GM11168 (cell line): ENCODE results near the gene TGFB1I1.

Experiments used
- in situ Hi-C: fragments of 300-500 bp; cut with MboI; formaldehyde crosslinking; loops from one replicate; pipeline ENCODE4 v1.12.0; 2022; ENCODE audit warnings: low sequenced_read_pairs; ENCODE audit not compliant: unreplicated experiment

TGFB1I1 gene

DNA sequence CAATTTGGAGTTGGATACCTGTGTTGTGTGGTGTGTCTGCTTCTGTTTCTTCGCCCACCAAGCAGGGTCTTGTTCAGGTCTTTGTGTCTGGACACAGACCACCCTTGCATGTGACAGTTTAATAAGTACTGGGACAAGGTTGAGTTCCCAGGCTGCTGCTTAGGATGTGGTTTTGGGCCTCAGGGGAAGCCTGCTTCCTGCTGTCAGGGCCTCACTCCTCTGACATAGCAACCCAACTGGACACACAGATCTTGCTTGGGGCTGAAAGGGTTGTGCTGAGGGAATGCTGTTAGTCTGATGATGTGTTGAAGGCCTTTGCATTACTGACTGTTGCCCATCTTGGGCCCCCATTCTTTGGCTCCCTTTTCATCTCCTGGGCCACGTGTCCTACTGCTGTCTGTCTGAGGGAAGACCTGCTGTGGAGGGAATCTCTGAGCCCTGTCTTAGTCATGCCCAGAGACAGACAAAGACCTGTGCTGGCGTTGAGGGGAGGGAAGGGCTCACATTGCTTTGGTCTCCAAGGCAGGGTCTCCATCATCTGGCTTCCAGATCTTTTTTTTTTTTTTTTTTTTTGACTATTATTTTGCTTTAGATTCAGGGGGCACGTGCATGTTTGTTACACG is 4.7 kb upstream of the TGFB1I1 start:
- in situ Hi-C loops = no loop called here

DNA sequence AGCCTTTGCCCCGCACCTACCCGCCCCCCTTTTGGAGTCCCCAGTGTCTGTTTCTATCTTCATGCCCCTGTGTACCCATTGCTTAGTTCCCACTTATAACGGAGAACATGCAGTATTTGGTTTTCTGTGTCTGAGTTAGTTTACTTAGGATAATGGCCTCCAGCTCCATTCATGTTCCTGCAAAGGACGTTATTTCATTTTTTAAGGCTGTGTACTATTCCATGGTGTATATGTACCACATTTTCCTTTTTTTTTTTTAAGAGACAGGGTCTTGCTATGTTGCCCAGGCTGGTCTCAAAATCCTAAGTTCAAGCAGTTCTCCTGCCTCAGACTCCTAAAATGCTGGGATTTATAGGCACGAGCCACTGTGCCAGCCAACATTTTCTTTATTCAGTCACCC is 4.1 kb upstream of the TGFB1I1 start:
- in situ Hi-C loops = no loop called here

DNA sequence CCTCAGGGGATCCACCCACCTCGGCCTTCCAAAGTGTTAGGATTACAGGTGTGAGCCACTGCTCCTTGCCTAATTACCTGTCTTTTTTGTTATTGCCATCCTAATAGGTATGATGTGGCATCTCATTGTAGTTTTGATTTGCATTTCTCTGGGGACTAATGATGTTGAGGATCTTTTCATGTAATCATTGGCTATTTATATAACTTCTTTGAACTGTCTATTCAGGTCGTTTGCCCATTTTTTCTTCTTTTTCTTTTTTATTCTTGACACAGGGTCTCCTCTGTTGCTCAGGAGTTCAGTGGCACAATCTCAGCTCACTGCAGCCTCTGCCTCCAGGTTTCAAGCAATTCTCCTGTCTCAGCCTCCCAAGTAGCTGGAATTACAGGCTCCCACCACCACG is 1.3 kb upstream of the TGFB1I1 start:
- in situ Hi-C loops = no loop called here

DNA sequence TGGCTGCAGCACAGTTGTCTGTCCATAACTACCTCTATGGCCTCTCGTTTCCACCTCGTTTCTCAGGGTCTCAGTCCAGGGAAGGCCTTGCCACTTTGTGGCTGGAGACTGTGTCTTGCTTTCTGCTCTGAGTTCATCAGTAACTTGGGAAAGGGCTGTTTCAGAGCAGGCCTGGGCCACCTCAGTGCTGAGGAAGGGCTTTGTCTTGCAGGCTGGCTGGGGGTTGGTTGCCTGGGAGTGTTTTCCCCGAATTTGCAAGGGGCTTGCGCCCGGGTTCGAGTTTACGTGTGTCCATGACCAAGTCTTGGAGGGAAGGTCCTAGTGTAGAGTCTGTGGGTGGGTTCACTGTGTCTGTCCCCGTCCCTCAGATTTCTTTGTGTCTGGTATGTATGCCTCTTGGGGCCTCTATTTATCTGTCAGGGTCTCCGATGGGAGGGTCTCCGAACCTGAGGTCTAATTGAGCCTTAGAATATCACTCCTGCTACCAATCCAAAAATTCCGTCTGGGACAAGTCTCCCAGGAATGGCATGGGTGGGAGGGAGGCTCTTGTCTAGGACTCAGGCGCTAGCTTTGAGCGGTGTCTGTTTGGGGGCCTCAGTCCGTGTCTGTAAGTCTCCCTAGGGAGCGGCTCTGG is 594 bp upstream of the TGFB1I1 start:
- in situ Hi-C loops = no loop called here

DNA sequence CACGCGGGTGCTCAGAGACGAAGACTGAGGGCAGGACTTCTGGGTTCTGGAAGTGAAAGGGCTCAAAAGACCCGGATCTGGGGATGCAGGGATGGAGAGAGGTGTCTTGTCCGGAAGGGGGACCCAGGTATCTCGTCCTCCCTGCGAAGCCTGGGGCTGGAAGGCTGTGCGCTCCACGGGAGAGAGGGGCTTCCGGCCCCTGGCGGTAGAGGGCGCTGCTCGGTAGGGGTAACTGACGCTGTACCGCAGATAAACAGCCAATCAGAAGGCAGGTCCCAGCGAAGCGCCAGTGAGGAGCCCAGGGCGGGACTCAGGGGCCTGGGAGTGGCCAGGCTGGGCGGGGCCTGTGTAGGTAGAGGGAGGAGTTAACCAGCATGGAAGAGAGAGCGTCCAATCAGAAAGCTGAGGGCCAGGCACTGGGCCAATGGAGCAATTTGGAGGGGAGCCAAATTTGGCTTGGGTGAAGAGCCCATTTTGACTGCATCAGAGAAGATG is 804 bp downstream of the TGFB1I1 start:
- in situ Hi-C loops = no loop called here

DNA sequence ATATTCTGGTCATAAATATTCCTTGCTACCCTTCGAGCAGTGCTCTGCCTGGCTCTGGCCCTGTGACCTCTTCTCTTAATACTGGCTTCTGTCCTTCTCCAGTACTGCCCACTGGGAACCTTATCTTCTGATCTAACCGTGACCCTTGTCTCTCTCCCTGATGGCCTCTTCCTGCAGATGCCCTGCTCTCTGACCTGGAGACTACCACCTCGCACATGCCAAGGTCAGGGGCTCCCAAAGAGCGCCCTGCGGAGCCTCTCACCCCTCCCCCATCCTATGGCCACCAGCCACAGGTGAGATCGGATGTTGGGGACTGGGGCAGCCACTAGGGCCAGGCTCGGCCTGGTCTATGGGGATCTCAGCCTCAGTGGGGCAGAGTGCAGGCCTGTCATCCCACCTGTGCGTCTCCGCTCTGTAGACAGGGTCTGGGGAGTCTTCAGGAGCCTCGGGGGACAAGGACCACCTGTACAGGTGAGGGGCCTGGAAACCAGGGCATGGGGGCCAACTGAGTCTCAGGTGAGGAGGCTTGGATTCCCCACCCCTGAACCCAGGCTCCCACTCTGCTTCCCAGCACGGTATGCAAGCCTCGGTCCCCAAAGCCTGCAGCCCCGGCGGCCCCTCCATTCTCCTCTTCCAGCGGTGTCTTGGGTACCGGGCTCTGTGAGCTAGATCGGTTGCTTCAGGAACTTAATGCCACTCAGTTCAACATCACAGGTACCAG is 1.5 kb downstream of the TGFB1I1 start:
- in situ Hi-C loops = no loop called here

DNA sequence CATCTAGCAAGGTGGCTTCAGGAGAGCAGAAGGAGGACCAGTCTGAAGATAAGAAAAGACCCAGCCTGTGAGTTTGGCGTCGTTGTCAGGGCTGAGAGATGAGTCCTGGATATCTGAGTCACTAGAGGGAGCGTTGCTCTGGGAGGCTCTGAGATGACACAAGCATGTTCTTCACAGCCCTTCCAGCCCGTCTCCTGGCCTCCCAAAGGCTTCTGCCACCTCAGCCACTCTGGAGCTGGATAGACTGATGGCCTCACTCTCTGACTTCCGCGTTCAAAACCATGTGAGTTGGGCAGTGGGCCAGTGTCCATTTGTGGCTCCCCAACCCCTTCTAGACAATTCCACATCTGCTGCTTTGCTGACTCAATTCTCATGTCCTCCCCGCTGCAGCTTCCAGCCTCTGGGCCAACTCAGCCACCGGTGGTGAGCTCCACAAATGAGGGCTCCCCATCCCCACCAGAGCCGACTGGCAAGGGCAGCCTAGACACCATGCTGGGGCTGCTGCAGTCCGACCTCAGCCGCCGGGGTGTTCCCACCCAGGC is 2.3 kb downstream of the TGFB1I1 start:
- in situ Hi-C loops = no loop called here

DNA sequence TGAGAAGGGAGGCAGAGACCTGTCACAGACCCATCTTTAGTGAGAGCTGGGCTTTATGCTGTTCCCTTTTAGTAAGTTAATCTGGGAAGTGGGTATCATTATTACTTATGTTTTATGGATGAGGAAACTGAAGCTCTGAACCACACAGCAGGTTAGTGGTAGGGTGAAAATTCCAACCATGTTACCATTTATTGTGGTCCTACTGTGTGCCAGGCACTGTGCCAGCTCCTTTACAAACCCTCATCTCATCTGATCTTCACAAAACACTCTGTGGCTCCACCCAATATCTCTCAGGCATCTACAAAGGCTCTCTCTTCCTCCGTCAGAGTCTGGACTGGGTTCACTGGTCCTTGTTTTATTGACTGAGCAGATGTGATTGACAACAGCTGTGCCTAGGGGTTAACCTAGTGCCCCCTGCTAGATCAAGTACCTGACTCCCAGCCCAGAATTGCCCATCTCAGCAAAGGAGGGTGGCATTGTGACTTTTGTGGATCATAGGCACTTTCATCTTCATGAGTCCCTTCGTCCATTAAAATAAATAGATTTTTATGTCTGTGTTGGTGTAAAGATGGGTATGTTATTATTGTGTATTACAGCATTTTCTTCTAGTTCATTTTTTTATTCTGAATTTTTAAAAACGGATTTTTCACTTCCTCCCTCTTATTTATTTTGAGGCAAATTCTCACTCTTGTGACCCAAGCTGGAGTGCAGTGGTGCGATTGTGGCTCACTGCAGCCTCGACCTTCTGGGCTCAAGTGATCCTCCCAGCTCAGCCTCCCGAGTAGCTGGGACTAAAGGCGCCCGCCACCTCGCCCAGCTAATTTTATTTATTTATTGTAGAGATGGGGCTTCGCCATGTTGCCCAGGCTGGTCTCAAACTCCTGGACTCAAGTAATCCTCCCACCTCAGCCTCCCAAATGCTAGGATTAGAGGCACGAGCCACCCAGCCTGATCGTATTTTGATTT is 3.1 kb downstream of the TGFB1I1 start:
- in situ Hi-C loops = no loop called here

DNA sequence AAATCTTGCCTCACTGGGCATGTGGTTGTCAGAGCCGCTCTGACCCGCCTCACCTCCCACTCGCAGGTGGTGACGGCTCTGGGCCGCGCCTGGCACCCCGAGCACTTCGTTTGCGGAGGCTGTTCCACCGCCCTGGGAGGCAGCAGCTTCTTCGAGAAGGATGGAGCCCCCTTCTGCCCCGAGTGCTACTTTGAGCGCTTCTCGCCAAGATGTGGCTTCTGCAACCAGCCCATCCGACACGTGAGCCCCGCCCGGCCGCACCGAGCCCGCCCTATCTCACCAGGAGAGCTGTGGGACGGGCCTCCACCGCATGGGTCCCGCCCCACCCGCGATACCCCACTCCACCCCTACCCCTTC is 4.0 kb downstream of the TGFB1I1 start:
- in situ Hi-C loops = no loop called here

DNA sequence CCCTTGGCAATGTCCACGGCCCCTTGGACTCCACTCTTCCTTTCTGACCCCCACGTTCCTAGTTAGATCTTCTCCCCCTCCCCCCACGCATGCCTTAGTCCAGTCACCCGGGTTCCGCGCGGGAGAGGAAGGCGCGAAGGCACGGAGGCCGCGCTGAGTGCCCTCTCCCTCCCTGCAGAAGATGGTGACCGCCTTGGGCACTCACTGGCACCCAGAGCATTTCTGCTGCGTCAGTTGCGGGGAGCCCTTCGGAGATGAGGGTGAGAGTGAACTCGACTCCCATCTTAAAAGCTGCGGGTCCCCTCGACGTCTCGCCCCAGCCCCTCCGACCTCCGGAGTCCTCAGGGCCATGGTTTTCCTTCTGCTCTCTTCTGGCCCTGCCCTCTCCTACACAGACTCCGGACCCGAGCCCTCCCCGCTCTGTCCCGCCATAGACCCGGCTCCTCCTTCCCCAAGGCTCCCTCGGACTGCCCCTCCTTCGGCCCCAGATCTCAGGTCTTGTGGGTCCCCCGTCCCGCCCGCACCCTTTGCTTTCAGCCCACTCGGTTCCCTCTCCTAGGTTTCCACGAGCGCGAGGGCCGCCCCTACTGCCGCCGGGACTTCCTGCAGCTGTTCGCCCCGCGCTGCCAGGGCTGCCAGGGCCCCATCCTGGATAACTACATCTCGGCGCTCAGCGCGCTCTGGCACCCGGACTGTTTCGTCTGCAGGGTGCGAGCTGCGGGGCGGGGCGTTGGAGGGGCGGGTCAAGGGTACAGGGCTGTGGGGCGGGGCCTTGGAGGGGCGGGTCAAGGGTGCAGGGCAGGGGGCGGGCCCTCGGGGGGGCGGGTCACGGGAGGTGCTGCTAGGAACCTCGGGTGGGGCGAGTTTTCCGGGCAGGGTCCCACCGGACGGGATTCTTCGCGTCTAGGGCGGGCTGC is 4.6 kb downstream of the TGFB1I1 start:
- in situ Hi-C loops = no loop called here

DNA sequence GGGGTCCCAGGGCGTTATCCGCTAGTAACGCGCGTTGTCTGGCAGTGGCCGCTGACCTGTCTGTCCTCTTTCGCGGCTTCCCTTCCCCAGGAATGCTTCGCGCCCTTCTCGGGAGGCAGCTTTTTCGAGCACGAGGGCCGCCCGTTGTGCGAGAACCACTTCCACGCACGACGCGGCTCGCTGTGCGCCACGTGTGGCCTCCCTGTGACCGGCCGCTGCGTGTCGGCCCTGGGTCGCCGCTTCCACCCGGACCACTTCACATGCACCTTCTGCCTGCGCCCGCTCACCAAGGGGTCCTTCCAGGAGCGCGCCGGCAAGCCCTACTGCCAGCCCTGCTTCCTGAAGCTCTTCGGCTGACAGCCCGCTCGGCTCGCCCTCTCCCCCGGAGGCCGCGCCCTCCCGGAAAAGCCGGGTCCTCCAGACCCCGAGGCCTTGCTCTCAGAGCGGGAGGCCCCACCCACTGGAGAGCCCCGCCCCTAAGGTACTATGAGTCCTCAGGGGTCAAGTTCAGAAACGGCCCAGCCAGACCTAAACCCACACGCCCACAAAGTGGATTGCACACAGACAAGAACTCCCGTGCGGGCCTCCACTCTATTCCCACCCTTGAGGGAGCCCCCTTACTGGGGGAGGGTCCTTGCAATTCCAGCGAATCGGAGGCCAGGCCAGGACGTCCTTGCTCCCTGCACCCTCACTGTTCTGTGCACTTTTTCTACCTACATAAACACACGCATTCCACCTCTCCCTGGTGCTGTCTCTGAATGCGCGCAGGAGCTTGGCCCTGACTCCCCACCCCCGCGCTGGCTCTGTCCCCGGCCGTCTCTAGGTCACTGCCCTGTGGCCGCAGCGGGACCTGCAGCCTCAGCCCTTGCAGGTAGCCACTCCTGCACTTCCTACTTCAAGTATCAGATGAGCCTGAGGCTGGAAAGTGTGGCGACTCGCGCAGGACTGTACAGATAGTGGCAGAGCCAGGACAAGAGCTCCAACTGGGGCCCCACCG is 5.6 kb downstream of the TGFB1I1 start:
- in situ Hi-C loops = no loop called here

DNA sequence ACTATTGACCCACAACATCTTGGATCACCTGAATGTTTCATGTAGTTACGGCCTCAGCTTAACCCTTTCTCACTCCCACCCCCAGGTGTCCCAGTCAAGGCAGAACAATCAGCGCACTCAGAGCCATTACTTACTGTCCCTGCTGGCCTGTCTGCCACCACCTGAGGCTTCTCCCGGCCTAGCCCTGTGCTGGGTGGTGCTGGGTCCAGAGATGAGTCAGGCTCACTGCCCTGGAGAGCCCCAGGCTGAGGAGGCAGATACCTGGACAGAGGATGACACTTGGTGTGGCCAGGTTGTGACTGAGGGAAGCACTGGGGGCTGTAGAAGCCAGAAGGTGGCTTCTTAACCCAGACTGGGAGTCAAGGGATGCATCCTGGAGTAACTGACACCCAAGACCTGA is 7.0 kb downstream of the TGFB1I1 start:
- in situ Hi-C loops = no loop called here

DNA sequence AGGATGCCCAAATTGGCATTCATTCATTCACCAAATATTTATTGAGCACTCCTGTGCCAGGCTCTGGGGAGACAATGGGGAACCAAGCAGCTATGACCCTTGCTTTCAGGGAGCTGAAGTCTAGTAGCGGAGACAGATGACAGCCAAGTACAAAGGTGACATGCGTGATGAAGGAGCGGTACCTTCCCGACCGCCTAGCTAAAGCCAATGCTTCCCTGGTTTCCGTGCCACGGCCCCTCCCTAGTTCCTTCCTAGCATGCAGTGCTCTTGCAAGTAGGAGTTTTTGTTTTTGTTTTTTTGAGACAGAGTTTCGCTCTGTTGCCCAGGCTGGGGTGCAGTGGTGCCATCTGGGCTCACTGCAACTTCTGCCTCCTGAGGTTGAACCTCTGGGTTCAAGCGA is 7.8 kb downstream of the TGFB1I1 start:
- in situ Hi-C loops = loop anchor here (10.0 kb wide), 1 partner anchor 385 kb away; no protein-coding TSS in a partner anchor

DNA sequence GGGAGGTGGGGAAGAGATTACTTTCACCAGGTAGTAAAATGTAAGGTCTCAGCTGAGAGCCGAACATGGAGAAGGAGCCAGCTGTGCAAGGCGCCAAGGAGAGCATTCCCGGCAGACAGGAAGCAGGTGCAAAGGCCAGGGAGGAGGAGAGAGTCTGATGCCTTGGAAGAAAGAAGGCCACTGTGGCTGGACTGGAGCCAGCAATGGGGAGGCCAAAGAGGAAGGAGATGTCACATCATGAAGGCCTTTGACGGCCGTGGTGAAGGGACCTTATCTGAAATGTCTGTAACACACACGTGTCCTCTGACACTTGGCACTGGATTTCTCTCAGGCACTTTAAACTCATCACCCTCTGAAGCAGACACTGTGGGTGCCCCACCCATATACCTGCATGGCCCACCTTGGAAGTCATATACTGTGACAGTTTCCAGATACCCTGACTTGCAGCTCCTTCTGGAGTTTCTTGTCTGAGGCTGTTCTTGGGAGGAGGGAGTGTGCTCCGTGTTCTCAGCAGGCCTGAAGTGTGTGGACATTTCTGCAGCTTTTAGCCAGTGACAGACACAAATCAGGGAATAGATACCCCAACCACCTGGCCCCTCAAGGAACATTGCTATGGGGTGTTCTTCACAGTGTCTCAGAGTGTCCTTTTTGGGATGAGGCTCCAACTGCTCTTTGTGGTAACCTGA is 9.0 kb downstream of the TGFB1I1 start:
- in situ Hi-C loops = loop anchor here (10.0 kb wide), 1 partner anchor 384 kb away; no protein-coding TSS in a partner anchor

DNA sequence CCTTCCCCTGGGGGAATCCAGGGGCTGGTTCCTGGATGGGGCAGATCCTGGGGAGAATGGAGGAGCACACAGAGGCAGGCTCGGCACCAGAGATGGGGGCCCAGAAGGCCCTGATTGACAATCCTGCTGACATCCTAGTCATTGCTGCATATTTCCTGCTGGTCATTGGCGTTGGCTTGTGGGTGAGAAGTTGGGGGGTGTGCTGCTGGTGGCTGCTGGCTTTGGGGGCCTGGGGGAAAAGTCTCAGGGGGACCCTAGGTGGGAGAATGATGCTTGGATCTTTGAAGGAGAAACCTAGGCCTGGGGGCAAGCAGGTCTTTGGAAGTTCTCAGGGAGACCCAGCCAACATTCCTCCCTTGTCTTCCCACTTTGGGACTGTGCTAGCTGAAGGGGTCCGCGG is 11.1 kb downstream of the TGFB1I1 start, which contains the start of gene SLC5A2:
TSS of gene SLC5A2 (plus strand) at position 43 of the 400 bp plus-strand sequence. CDS start at position 57, 14 bp downstream.
- in situ Hi-C loops = loop anchor here (10.0 kb wide), 1 partner anchor 382 kb away; no protein-coding TSS in a partner anchor

DNA sequence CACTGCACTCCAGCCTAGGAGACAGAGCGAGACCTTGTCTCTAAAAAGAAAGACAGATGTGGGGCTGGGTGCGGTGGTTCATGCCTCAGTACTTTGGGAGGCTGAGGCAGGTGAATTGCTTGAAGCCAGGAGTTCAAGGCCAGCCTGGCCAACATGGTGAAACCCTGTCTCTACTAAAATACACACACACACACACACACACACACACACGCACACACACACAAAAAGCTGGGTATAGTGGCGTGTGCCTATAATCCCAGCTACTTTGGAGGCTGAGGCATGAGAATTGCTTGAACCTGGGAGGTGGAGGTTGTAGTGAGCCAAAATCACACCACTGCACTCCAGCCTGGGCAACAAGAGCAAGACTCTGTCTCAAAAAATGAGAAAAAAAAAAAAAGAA is 12.1 kb downstream of the TGFB1I1 start:
- in situ Hi-C loops = loop anchor here (10.0 kb wide), 1 partner anchor 381 kb away; no protein-coding TSS in a partner anchor
